MCF 10A (cell line): ENCODE results near the gene NLGN3. TPM values are rescaled to one million over a fixed set of nuclear protein-coding genes. Genes with fewer than 3 reads are reported as not detected.
A peak's percentile ranks its signal among the peaks of the same experiment; 100 is the strongest.

Experiments used
- Bru-seq: library from RNA; stranded (reverse); fragments of 400-500 nt; gene quantifications from one replicate; lab custom pipeline; 2021; lab: Mats Ljungman, UMichigan
- BruChase-seq, 2 experiments: library from RNA; stranded (reverse); fragments of 400-500 nt; gene quantifications; one replicate each; lab custom pipeline; 2021; lab: Mats Ljungman, UMichigan
- BruUV-seq: library from RNA; stranded (reverse); fragments of 400-500 nt; replicated peaks from 2 replicates; lab custom pipeline; 2021; lab: Mats Ljungman, UMichigan
- CTCF ChIA-PET: fragments of 300-600 bp; sonication (Branson Sonifier 250); formaldehyde crosslinking; extraction: SDS; loops from one replicate; lab custom pipeline; 2021; ENCODE audit warnings: antibody characterized with exemption, inconsistent platforms; lab: Yijun Ruan, JAX
- POLR2A ChIA-PET: fragments of 300-600, 350-650 bp; sonication (Branson Sonifier 250); formaldehyde crosslinking; extraction: SDS; loops from one replicate; lab custom pipeline; 2020; ENCODE audit warnings: antibody characterized with exemption, inconsistent platforms; lab: Yijun Ruan, JAX
- DNase-seq: peaks from one replicate; pipeline ENCODE4 v3.0.0-alpha.2; 2018; ENCODE audit not compliant: unreplicated experiment
- H3K27ac Mint-ChIP-seq: one replicate; pipeline ENCODE4 v1.8.0; 2022; ENCODE audit warnings: mild to moderate bottlenecking, low read depth, mixed read lengths; ENCODE audit not compliant: unreplicated experiment
- H3K27me3 Mint-ChIP-seq: one replicate; pipeline ENCODE4 v1.8.0; 2022; ENCODE audit warnings: mixed read lengths; ENCODE audit not compliant: insufficient read depth, unreplicated experiment
- H3K36me3 Mint-ChIP-seq: one replicate; pipeline ENCODE4 v1.8.0; 2022; ENCODE audit warnings: mild to moderate bottlenecking, moderate library complexity, mixed read lengths; ENCODE audit not compliant: insufficient read depth, unreplicated experiment
- H3K4me1 Mint-ChIP-seq: one replicate; pipeline ENCODE4 v1.8.0; 2022; ENCODE audit warnings: mixed read lengths; ENCODE audit not compliant: insufficient read depth, unreplicated experiment
- H3K4me3 Mint-ChIP-seq: one replicate; pipeline ENCODE4 v1.8.0; 2022; ENCODE audit warnings: mild to moderate bottlenecking, moderate library complexity, mixed read lengths; ENCODE audit not compliant: unreplicated experiment
- H3K9me3 Mint-ChIP-seq: one replicate; pipeline ENCODE4 v1.8.0; 2022; ENCODE audit warnings: mixed read lengths; ENCODE audit not compliant: unreplicated experiment
- CTCF ChIP-seq: fragments of 200-600 bp; IDR thresholded peaks from one replicate; pipeline ENCODE4 v1.8.0; 2022; ENCODE audit warnings: antibody characterized with exemption, mild to moderate bottlenecking; ENCODE audit not compliant: unreplicated experiment
- intact Hi-C: fragments of 100-400 bp; cut with micrococcal nuclease; formaldehyde crosslinking; loops from 2 replicates; pipeline ENCODE4 v1.14.1; 2022
- long read RNA-seq: library from polyadenylated mRNA; stranded (forward); transcript quantifications from one replicate; pipeline ENCODE4 v2.0.0, GENCODE V29; 2022
- total RNA-seq: library from RNA; stranded (reverse); gene quantifications from 2 replicates; pipeline ENCODE4 v1.2.3, GENCODE V29; 2022

Gene NLGN3
- total RNA-seq (0.42 and 0.44 TPM in 2 replicates), Bru-seq, nascent RNA (percentile 31 among the genes with signal in this experiment), BruChase-seq, experiment 1, labeled RNA remaining after a 6-hour chase (percentile 49 among the genes with signal in this experiment), BruChase-seq, experiment 2, labeled RNA remaining after a 2-hour chase (percentile 48 among the genes with signal in this experiment)
- long read RNA-seq, partial matches to known transcripts, result 0 of 1 reads
- long read RNA-seq, other reads (novel, unspliced or antisense), result 1 of 1 reads

DNA sequence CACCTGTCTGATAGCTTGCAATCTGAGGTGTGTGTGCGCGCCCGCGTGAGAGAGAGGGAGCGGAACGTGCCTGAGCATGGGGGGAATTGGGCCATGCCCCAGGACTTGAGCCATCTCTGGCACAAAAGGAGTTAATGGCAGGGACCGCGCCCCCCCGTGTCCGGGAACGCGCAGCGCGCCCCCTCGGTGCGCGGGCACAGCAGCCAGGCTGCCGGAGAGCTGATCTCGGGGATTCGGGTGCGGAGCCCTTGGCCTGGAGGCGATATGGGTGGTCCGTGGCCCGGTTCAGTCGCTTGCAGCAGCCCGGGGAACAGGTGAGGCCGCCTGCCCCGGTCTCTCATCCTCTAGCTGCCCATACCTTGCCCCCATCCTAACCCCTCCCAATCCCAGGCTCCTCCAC lies at the start of gene NLGN3:
Gene NLGN3, plus strand, starts transcription at position 191 of the 400 bp plus-strand sequence. CDS start 2,909 bp downstream, outside the sequence.
- no peak for DNase-seq
- no peak for TF ChIP-seq CTCF
- Mint-ChIP-seq H3K27me3 (peaks cover 12% of the 10 kb centered on the region), H3K36me3 (peaks cover 20% of the 10 kb centered on the region), H3K4me3 (no peak within 1 kb of the TSS), H3K27ac (no peak within 1 kb of the TSS), H3K9me3 (no peaks in the 10 kb centered on the region), H3K4me1 (no peaks in the 10 kb centered on the region)
- no TSS peak for BruUV-seq
- ChIA-PET POLR2A (no interaction called here), CTCF (interaction anchor here (1.0 kb wide), 1 partner anchor 16 kb away, joined by 3 read pairs; no protein-coding TSS in a partner anchor)
- intact Hi-C loops, result no loop called here

- Mint-ChIP-seq H3K27me3 (peaks cover 60% of the 10 kb centered on the region), H3K4me1 (no peaks in the 10 kb centered on the region), H3K4me3 (peak overlapping the region; percentile 82), H3K27ac (peak overlapping the region; percentile 84), H3K9me3 (no peaks in the 10 kb centered on the region), H3K36me3 (no peaks in the 10 kb centered on the region)
- BruUV-seq, result TSS peak; percentile 82
- POLR2A ChIA-PET, result interaction anchor here (1.1 kb wide), 1 partner anchor 9 kb away, joined by 3 read pairs; no protein-coding TSS in a partner anchor
- CTCF ChIA-PET, result no interaction called here
- no peak for DNase-seq
- no peak for TF ChIP-seq CTCF
- intact Hi-C loops, result no loop called here
These were observed 49.6 kb upstream of the NLGN3 start for GRCh38 chrX:71095033-71095432.

DNA sequence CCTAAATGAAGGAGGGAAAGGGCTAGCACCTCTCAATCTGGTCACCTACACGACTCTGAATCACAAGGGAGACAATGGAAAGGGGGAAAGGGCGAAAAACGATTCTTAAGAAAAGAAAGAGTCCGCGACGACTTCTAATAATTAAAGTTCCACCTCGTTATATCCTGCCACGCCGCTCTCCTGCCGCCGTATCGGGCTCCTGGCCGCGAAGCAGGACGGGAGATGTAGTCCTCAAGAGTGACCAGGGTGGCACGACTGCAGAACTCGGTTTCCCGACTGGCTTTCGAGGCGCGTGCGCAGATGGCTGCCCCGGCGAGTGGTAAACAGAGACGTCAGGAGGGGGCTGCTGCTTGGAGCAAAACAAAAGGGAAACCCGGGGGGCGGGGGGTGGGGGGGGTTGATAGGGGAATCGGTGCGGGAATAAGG lies 49.1 kb upstream of the NLGN3 start, which contains the start of gene FOXO4:
Gene FOXO4, plus strand, starts transcription at position 297 of the 426 bp plus-strand sequence. CDS start 678 bp downstream, outside the sequence.
- peak; percentile 77 for DNase-seq
- intact Hi-C loops, result no loop called here
- Mint-ChIP-seq H3K27ac (peak within 1 kb of the TSS; percentile 84), H3K4me1 (no peaks in the 10 kb centered on the region), H3K4me3 (peak within 1 kb of the TSS; percentile 82), H3K36me3 (no peaks in the 10 kb centered on the region), H3K9me3 (no peaks in the 10 kb centered on the region), H3K27me3 (peaks cover 65% of the 10 kb centered on the region)
- no TSS peak for BruUV-seq
- ChIA-PET POLR2A (interaction anchor here (0.7 to 1.3 kb wide), 4 partner anchors 22 to 85 kb away, joined by 3 to 5 read pairs (median 4); partner anchors contain the start of gene MED12), CTCF (no interaction called here)
- no peak for TF ChIP-seq CTCF

- Mint-ChIP-seq H3K27ac (peak overlapping the region; percentile 84), H3K4me3 (peak overlapping the region; percentile 82), H3K4me1 (no peaks in the 10 kb centered on the region), H3K9me3 (no peaks in the 10 kb centered on the region), H3K36me3 (no peaks in the 10 kb centered on the region), H3K27me3 (peaks cover 66% of the 10 kb centered on the region)
- ChIA-PET CTCF (no interaction called here), POLR2A (interaction anchor here (0.7 to 1.3 kb wide), 4 partner anchors 22 to 84 kb away, joined by 3 to 5 read pairs (median 4); partner anchors contain the start of gene MED12)
- no peak for TF ChIP-seq CTCF
- TSS peak; percentile 33 for BruUV-seq
- DNase-seq, result peak; percentile 34
- intact Hi-C loops, result no loop called here
These were observed 48.5 kb upstream of the NLGN3 start for GRCh38 chrX:71095981-71096759.
